ENCODE results near the gene SLC22A23.

- TF ChIP-seq RAD21 (IDR thresholded peaks at IDR 0.05) (no peak), GABPA (IDR thresholded peaks at IDR 0.05 in 1 of 2, conservative IDR thresholded peaks at IDR 0.05 in 1 of 2) (no peak), FOXA1 (IDR thresholded peaks at IDR 0.05) (no peak)
- TF ChIP-seq, protein P1, sequence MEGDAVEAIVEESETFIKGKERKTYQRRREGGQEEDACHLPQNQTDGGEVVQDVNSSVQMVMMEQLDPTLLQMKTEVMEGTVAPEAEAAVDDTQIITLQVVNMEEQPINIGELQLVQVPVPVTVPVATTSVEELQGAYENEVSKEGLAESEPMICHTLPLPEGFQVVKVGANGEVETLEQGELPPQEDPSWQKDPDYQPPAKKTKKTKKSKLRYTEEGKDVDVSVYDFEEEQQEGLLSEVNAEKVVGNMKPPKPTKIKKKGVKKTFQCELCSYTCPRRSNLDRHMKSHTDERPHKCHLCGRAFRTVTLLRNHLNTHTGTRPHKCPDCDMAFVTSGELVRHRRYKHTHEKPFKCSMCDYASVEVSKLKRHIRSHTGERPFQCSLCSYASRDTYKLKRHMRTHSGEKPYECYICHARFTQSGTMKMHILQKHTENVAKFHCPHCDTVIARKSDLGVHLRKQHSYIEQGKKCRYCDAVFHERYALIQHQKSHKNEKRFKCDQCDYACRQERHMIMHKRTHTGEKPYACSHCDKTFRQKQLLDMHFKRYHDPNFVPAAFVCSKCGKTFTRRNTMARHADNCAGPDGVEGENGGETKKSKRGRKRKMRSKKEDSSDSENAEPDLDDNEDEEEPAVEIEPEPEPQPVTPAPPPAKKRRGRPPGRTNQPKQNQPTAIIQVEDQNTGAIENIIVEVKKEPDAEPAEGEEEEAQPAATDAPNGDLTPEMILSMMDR (IDR thresholded peaks at IDR 0.05; ENCODE audit: low read depth, low read length, missing input control) = no peak
Observed at GRCh38 chr6:3227363-3228045, 229.3 kb downstream of the SLC22A23 start, which contains the start of gene TUBB2B.
